ENCODE results near the gene FAM221B.

The FAM221B gene

DNA sequence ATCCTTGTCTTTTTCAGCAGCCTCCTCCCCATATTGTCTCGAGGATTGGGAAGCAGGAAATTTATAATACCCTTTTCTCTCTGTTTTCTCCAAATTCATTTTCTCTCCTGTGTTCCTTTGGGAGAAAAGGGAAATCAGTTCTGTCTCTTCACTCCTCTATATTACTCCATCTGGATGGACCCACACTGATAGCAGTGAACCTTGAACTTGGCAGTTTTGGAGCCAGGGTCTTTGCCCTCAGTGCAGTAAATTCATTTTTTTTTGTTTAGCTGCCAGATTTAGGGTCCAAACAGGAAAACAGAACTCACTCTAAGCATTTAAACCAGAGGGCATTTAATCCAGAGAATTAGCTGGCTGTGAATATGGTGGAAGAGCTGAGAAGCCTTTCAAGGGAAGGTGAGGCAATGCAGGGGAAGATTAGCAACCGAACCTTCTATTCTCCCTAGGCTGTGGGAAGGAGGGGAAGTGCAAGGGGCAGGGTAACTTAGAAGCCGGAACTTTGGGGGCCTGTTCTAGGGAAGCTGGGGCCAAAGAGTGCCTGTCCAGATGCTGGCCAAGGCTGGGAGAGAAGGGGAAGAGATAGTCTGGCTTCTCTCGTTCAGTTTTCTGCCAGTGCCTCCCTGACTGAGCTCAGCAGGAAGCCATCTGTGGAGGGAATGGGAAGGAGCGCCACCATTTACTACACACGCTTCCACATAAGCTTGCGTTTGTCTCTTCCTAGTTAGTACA, 53.5 kb downstream of the FAM221B start:
- 51 to 56% methylated on average over 6 to 7 of the region's 7 CpGs for WGBS, 2 experiments
- Histone ChIP-seq H3K36me3 (ENCODE audit: control insufficient read depth, insufficient read depth, low read length) (no peaks in the 10 kb centered on the region), H3K4me1 (ENCODE audit: control insufficient read depth, insufficient read depth, low read length) (peaks cover 9% of the 10 kb centered on the region), H3K4me3 (ENCODE audit: insufficient read depth, low read depth, low read length) (no peak overlapping the region), H3K27ac (ENCODE audit: insufficient read depth, low read depth, low read length, poor library complexity, severe bottlenecking) (peak overlapping the region; percentile 53), H3K27me3 (ENCODE audit: control insufficient read depth, insufficient read depth, low read length, poor library complexity, severe bottlenecking) (no peaks in the 10 kb centered on the region), H3K9me3 (ENCODE audit: control insufficient read depth, low read length) (no peaks in the 10 kb centered on the region)

DNA sequence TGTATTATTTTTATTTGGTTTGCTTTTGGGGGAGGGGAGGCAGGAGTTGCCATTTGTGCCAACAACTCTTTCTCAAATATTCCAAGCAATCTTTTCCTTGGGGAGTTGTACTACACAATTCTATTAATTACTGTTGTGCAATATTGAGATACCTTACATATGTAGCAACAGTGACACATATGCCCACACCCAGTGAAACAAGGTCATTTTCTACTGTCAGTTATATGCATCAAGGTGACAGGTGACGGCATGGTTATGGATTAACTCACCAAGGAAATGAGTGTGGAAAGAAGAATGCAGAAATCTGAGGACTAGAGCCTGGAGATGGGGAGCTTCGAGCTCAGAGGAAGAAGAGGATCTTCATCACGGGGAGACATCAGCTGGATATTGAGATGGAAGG, 56.6 kb downstream of the FAM221B start:
- Histone ChIP-seq H3K4me3 (ENCODE audit: insufficient read depth, low read depth, low read length) (no peak overlapping the region), H3K4me1 (ENCODE audit: control insufficient read depth, insufficient read depth, low read length) (peaks cover 9% of the 10 kb centered on the region), H3K36me3 (ENCODE audit: control insufficient read depth, insufficient read depth, low read length) (no peaks in the 10 kb centered on the region), H3K27me3 (ENCODE audit: control insufficient read depth, insufficient read depth, low read length, poor library complexity, severe bottlenecking) (no peaks in the 10 kb centered on the region), H3K27ac (ENCODE audit: insufficient read depth, low read depth, low read length, poor library complexity, severe bottlenecking) (no peak overlapping the region), H3K9me3 (ENCODE audit: control insufficient read depth, low read length) (no peaks in the 10 kb centered on the region)
- 92 to 96% methylated on average over 3 of the region's 3 CpGs for WGBS, 2 experiments

DNA sequence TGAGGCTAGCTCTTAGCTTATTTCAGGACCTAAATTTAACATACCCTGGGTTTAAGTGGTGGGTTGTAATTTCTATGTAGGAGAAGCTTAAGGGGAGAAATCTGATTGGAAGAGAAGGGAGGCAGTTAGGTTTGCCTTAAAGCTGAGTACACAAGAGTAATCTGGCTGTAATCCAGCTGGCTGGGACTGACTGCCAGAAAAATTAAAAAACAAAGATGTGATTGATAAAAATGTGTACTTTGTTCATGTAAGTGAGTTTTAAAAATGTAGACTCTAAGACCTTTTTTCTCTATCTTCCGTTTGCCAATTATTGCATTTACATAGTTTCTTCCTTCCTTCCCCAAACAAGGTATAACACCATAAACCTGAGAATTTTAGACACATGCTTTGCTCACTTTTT, 57.0 kb downstream of the FAM221B start:
- Histone ChIP-seq H3K4me1 (ENCODE audit: control insufficient read depth, insufficient read depth, low read length) (peaks cover 9% of the 10 kb centered on the region), H3K36me3 (ENCODE audit: control insufficient read depth, insufficient read depth, low read length) (no peaks in the 10 kb centered on the region), H3K27me3 (ENCODE audit: control insufficient read depth, insufficient read depth, low read length, poor library complexity, severe bottlenecking) (no peaks in the 10 kb centered on the region), H3K4me3 (ENCODE audit: insufficient read depth, low read depth, low read length) (no peak overlapping the region), H3K27ac (ENCODE audit: insufficient read depth, low read depth, low read length, poor library complexity, severe bottlenecking) (no peak overlapping the region), H3K9me3 (ENCODE audit: control insufficient read depth, low read length) (no peaks in the 10 kb centered on the region)
- 100% methylated on average over 1 of the region's 1 CpG; no CpG with 5 or more reads in 1 of the 2 experiments for WGBS, 2 experiments

DNA sequence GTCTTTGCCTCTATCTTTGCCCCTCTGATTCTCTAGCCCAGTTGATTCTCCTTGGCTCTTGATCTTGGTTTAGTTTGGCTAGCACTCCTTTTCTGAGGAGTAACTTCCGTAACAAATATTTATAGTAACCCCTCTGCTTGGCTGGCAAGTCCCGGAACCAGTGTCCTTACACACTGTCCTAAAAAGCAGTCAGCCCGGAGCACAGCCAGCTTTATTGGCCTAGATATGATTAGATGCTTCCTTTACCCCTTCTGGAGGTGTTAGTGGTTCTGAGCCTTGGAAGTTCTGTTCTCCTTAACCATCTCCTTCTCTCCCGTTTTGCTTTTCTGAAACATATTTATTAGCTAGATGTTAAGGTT, 57.5 kb downstream of the FAM221B start:
- H3K9me3 ChIP-seq (ENCODE audit: control insufficient read depth, low read length): no peaks in the 10 kb centered on the region
- H3K4me1 ChIP-seq (ENCODE audit: control insufficient read depth, insufficient read depth, low read length): peaks cover 7% of the 10 kb centered on the region
- no peaks in the 10 kb centered on the region for H3K36me3 ChIP-seq (ENCODE audit: control insufficient read depth, insufficient read depth, low read length)
- no peak overlapping the region for H3K27ac ChIP-seq (ENCODE audit: insufficient read depth, low read depth, low read length, poor library complexity, severe bottlenecking)
- H3K4me3 ChIP-seq (ENCODE audit: insufficient read depth, low read depth, low read length): no peak overlapping the region
- H3K27me3 ChIP-seq (ENCODE audit: control insufficient read depth, insufficient read depth, low read length, poor library complexity, severe bottlenecking): no peaks in the 10 kb centered on the region
- 89 to 99% methylated on average over 3 of the region's 4 CpGs for WGBS, 2 experiments

DNA sequence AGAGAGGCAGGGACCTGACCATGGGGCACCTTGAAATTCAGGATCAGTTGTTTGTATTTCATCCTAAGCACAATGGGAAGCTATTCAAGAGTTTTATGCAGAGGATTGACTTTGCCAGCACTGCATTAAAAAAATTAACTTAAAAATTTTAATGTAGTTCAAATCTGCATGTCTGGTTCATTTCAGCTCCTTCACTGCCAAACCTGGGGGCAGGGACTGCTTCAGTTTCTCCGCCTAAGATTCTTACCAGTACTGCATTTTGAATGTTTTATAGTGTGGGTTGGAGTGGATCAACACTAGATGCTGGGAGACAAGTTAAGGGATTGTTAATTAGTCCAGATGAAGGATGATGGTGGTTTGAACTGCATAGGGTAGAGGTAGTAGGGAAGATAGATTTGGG, 58.8 kb downstream of the FAM221B start:
- Histone ChIP-seq H3K4me3 (ENCODE audit: insufficient read depth, low read depth, low read length) (no peak overlapping the region), H3K27me3 (ENCODE audit: control insufficient read depth, insufficient read depth, low read length, poor library complexity, severe bottlenecking) (no peaks in the 10 kb centered on the region), H3K9me3 (ENCODE audit: control insufficient read depth, low read length) (no peaks in the 10 kb centered on the region), H3K27ac (ENCODE audit: insufficient read depth, low read depth, low read length, poor library complexity, severe bottlenecking) (no peak overlapping the region), H3K36me3 (ENCODE audit: control insufficient read depth, insufficient read depth, low read length) (no peaks in the 10 kb centered on the region), H3K4me1 (ENCODE audit: control insufficient read depth, insufficient read depth, low read length) (no peaks in the 10 kb centered on the region)
- WGBS, 2 experiments: 93 to 95% methylated on average over 1 of the region's 1 CpG

DNA sequence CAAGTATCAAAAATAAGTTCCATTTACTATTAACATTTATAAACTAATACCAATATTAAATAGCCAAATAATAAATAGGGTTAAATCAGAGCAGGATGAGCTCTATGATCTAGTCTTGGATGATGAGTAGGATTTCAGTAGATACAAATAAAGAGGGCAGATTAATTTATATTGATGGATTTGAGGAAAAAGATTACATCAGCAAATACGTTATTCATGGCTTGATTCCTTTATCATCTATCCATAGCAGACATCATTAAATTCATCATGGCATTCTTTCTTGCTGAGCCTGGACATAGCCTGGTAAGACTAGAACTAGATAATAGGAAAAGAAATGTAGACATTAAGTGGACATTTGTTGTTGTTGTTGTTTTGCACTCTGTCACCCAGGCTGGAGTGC, 61.1 kb downstream of the FAM221B start:
- no peaks in the 10 kb centered on the region for H3K36me3 ChIP-seq (ENCODE audit: control insufficient read depth, insufficient read depth, low read length)
- H3K4me3 ChIP-seq (ENCODE audit: insufficient read depth, low read depth, low read length): no peak overlapping the region
- no peaks in the 10 kb centered on the region for H3K27me3 ChIP-seq (ENCODE audit: control insufficient read depth, insufficient read depth, low read length, poor library complexity, severe bottlenecking)
- H3K4me1 ChIP-seq (ENCODE audit: control insufficient read depth, insufficient read depth, low read length): no peaks in the 10 kb centered on the region
- WGBS, 2 experiments: 100% methylated on average over 1 of the region's 1 CpG; no CpG with 5 or more reads in 1 of the 2 experiments
- no peaks in the 10 kb centered on the region for H3K9me3 ChIP-seq (ENCODE audit: control insufficient read depth, low read length)
- H3K27ac ChIP-seq (ENCODE audit: insufficient read depth, low read depth, low read length, poor library complexity, severe bottlenecking): no peak overlapping the region

DNA sequence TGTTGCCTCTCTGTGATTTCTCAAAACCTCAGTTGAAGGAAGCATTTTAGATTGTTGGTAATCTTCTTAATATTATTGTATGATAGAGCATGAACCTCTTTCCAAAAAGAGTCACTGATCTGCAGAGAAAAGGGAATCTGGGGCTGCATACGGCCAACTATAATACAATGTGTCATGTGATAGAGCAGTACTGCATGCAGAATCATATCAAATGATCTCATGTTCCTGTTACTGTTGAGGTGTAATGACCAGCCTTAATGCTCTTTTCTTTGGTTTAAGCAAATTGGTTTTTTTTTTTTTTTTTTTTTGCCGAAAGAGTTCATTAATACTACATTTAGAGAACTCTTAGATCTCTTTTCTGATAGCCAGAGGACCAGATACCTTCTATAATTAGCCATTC, 61.5 kb downstream of the FAM221B start:
- no peaks in the 10 kb centered on the region for H3K36me3 ChIP-seq (ENCODE audit: control insufficient read depth, insufficient read depth, low read length)
- H3K27ac ChIP-seq (ENCODE audit: insufficient read depth, low read depth, low read length, poor library complexity, severe bottlenecking): no peak overlapping the region
- no peaks in the 10 kb centered on the region for H3K27me3 ChIP-seq (ENCODE audit: control insufficient read depth, insufficient read depth, low read length, poor library complexity, severe bottlenecking)
- no peak overlapping the region for H3K4me3 ChIP-seq (ENCODE audit: insufficient read depth, low read depth, low read length)
- no peaks in the 10 kb centered on the region for H3K9me3 ChIP-seq (ENCODE audit: control insufficient read depth, low read length)
- H3K4me1 ChIP-seq (ENCODE audit: control insufficient read depth, insufficient read depth, low read length): no peaks in the 10 kb centered on the region
- 100% methylated on average over 1 of the region's 2 CpGs for WGBS, 2 experiments

Data from ectodermal cell (in vitro differentiated cells).